BLaER1 (cell line): Measurements from ENCODE around the gene YWHAG.
"Not testable (repeated sequence)": the region's sequence is repeated elsewhere in the genome, so short reads cannot be mapped to it uniquely, and the experiment has no call there.

ENCODE experiments used
- H3K27ac ChIP-seq: shearing (Covaris generic); formaldehyde crosslinking; 2 replicates; pipeline ENCODE4 v1.8.1; 2022
- H3K27me3 ChIP-seq: shearing (Covaris generic); formaldehyde crosslinking; 2 replicates; pipeline ENCODE4 v1.8.1; 2022
- H3K36me3 ChIP-seq: shearing (Covaris generic); formaldehyde crosslinking; 2 replicates; pipeline ENCODE4 v1.8.1; 2022
- H3K4me1 ChIP-seq: shearing (Covaris generic); formaldehyde crosslinking; 2 replicates; pipeline ENCODE4 v1.8.1; 2022
- H3K4me2 ChIP-seq: shearing (Covaris generic); formaldehyde crosslinking; 2 replicates; pipeline ENCODE4 v1.8.1; 2022
- H3K4me3 ChIP-seq: shearing (Covaris generic); formaldehyde crosslinking; 2 replicates; pipeline ENCODE4 v1.8.1; 2022
- H3K9ac ChIP-seq: shearing (Covaris generic); formaldehyde crosslinking; 2 replicates; pipeline ENCODE4 v1.8.1; 2022
- H3K9me3 ChIP-seq: shearing (Covaris generic); formaldehyde crosslinking; 2 replicates; pipeline ENCODE4 v1.8.1; 2022
- H4K20me1 ChIP-seq: shearing (Covaris generic); formaldehyde crosslinking; 2 replicates; pipeline ENCODE4 v1.8.1; 2022
- Cebpa-rat ChIP-seq: shearing (Covaris generic); IDR thresholded peaks from 2 replicates; pipeline ENCODE4 v1.8.1; 2022

The YWHAG gene

DNA sequence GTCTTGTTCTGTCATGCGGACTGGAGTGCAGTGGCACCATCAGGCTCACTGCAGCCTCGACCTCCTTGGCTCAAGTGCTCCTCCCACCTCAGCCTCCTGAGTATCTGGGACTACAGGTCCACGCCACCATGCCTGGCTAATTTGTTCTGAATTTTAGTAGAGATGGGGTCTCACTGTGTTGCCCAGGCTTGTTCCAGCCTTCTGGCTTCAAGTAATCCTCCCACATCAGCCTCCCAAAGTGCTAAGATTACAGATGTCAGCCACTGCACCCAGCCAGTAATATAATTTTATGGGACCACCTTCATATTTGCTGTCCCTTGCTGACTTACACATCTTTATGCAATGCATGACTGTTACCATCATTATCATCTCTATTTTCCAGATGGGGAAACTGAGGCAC is 57.8 kb downstream of the YWHAG start:
- Histone ChIP-seq H3K9ac (no peak overlapping the region), H3K4me2 (no peak overlapping the region), H3K4me3 (no peak overlapping the region), H3K9me3 (no peaks in the 10 kb centered on the region), H3K36me3 (peaks cover 11% of the 10 kb centered on the region), H4K20me1 (0 out of 2 replicates have a peak, but pooled peaks cover 7% of the 10 kb centered on the region), H3K27ac (no peak overlapping the region), H3K27me3 (no peaks in the 10 kb centered on the region), H3K4me1 (peaks cover 55% of the 10 kb centered on the region)
- no peak for TF ChIP-seq Cebpa-rat

DNA sequence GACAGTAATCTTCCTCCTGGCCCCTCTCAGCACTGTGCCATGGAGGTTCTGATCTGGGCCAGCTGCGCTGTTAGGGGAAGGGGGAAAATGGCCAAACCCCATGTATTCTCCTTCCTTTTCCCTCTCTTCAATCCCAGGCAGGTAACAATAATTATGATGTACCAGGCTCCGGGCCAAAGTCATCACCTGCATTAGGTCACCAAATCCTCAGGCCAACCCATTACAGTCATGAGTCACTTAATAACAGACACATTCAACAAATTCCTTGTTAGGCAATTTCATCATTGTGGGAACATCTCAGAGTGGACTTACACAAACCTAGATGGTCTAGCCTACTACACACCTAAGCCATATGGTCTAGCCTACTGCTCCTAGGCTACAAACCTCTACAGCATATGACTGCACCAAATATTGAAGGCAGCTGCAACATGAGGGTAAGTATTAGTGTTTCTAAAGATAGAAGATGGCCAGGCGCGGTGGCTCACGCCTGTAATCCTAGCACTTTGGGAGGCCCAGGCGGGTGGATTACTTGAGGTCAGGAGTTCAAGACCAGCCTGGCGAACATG is 58.5 kb downstream of the YWHAG start:
- H3K27ac ChIP-seq = no peak overlapping the region

DNA sequence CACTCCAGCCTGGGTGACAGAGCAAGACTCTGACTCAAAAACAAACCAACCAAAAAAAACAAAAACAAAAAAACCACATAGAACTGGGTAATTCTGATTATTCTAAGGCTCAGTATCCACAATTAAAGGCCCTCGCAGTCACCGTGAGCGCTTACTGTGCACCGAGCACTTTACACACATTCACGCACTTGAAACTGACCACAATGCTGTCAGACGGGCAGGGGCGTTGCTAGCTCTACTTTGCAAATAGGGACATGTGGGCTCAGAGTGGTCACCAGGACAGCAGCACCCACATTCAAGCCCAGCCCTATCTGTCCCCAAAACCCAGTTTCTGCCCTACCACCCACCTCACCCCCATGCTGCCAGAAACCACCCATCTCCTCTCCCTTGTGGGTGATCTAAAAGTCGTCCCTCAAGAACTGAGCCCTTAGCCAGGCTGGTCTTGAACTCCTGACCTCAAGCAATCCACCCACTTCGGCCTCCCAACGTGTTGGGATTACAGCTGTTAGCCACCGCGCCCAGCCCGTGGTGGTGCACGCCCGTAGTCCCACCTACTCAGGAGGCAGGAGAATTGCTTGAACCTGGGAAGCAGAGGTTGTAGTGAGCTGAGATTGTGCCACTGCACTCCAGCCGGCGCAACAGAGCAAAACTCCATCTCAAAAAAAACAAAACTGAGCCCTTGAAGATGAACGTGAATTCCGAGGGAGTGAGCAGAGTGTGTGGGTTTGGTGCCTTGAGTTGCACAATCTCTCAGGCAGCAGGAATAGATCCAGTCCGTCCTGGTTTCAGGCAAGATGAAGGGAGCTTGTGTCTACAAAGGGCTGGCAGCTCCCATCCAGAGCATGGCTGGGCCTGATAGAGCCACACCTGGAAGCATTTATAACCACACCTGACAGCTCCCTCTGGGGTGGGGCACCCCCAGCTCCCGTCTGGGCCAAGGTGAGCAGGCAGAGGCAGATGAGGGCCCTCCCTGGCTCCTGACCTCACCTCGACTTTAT is 61.7 kb downstream of the YWHAG start:
- H3K27me3 ChIP-seq = no peaks in the 10 kb centered on the region
- peak overlapping the region; percentile 9; the same call in 1 of the 2 replicates for H3K4me2 ChIP-seq
- no peak overlapping the region for H3K9ac ChIP-seq
- no peak for TF ChIP-seq Cebpa-rat
- 0 out of 2 replicates have a peak overlapping the region, but pooled peaks have one; percentile 13 for H3K27ac ChIP-seq
- no peaks in the 10 kb centered on the region for H4K20me1 ChIP-seq
- no peak overlapping the region for H3K4me3 ChIP-seq
- peaks cover 76% of the 10 kb centered on the region for H3K4me1 ChIP-seq
- no peaks in the 10 kb centered on the region for H3K36me3 ChIP-seq
- H3K9me3 ChIP-seq = no peaks in the 10 kb centered on the region

More for the DNA sequence above, 58.5 kb downstream of the YWHAG start:
- Histone ChIP-seq H3K4me1 (peaks cover 62% of the 10 kb centered on the region), H4K20me1 (0 out of 2 replicates have a peak, but pooled peaks cover 7% of the 10 kb centered on the region), H3K4me2 (no peak overlapping the region), H3K4me3 (no peak overlapping the region), H3K27me3 (no peaks in the 10 kb centered on the region), H3K9ac (no peak overlapping the region), H3K9me3 (no peaks in the 10 kb centered on the region), H3K36me3 (peaks cover 11% of the 10 kb centered on the region)
- no peak for TF ChIP-seq Cebpa-rat

DNA sequence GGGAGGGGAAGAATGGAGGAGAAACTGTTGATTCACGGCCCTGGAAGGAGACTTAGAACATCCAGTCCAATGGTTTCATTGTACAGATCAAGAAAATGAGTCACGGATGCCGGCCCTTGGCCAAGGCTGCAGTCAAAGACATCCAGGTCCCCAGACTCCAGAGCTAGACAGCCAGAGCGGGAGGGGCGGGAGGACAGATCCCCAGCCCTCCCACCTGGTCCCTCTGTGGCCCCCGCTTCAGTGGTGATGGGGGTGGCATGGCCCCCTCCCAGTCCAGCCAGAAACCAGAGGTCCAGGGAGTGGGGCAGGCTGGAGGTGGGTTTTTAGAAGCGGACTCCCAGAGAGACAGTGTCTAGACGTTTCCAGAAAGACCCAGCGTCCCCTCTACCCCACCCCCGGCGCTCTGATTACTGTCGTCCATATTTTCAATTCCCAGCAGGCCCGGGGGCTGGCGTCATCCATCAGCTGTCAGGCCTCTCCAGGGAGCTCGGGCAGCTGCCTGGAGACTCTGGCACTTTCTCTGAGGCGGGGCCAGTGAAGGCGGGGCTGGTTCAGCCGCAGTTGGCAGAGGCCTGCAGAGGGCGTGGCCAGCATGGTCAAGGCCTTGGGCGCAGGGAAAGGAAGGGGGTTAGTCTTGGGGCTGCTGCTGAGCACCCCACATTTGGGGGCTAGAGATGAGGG is 64.3 kb downstream of the YWHAG start:
- H3K9ac ChIP-seq = peak overlapping the region; percentile 64

DNA sequence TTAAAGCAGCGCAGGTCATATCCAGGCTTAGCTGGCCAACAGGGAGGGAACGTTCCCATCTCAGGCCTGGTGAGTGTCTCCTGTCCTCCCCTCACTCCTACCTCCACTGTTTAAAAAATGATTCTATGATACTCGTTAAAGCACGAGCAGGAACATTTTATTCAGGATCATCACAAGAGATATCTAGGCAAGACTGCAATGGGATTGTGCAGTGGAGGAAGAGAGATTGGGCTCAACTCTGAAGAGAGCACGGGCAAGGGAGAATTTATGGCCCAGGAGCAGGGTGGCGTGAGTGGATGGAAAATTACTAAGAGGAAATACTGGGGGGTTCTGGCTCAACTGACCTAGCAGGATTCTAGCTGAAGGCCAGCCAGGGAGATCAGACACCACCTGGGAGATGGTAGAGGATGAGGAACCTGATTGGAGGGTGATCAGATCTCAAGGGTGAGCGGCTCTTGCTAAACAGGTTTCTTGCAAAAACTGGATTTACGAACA is 65.3 kb downstream of the YWHAG start:
- Histone ChIP-seq H3K4me1 (peaks cover 86% of the 10 kb centered on the region), H3K27ac (peak overlapping the region; percentile 82), H3K4me2 (peak overlapping the region; percentile 98), H3K9ac (no peak overlapping the region), H4K20me1 (no peaks in the 10 kb centered on the region), H3K27me3 (no peaks in the 10 kb centered on the region), H3K36me3 (no peaks in the 10 kb centered on the region), H3K4me3 (no peak overlapping the region), H3K9me3 (no peaks in the 10 kb centered on the region)
- no peak for TF ChIP-seq Cebpa-rat

More for the DNA sequence above, 64.3 kb downstream of the YWHAG start:
- H3K9me3 ChIP-seq = no peaks in the 10 kb centered on the region
- H3K27ac ChIP-seq = peak overlapping the region; percentile 82
- H3K4me3 ChIP-seq = peak overlapping the region; percentile 61
- H3K4me1 ChIP-seq = peaks cover 87% of the 10 kb centered on the region
- H4K20me1 ChIP-seq = no peaks in the 10 kb centered on the region
- H3K36me3 ChIP-seq = no peaks in the 10 kb centered on the region
- peak overlapping the region; percentile 98 for H3K4me2 ChIP-seq
- H3K27me3 ChIP-seq = no peaks in the 10 kb centered on the region
- no peak for TF ChIP-seq Cebpa-rat

DNA sequence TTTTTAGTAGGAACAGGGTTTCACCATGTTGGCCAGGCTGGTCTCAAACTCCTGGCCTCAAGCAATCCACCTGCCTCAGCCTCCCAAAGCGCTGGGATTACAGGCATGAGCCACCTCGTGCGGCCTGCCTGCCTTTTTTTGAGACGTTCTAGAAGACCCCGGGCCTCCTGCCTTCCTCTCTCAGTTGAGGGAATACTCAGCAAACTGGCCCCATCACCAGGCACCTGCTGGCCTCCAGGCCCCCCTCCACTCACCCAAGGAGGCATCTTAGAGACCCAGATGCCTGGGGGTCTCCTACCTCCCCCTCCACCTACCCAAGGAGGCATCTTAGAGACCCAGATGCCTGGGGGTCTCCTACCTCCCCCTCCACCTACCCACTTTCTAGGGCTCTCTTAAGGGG is 65.9 kb downstream of the YWHAG start:
- H3K4me1 ChIP-seq = peaks cover 86% of the 10 kb centered on the region
- H3K9ac ChIP-seq, H3K4me3 ChIP-seq, H3K36me3 ChIP-seq, H3K9me3 ChIP-seq, H4K20me1 ChIP-seq, H3K27me3 ChIP-seq: not testable (repeated sequence)
- H3K4me2 ChIP-seq = peak overlapping the region; percentile 98
- H3K27ac ChIP-seq = peak overlapping the region; percentile 82

DNA sequence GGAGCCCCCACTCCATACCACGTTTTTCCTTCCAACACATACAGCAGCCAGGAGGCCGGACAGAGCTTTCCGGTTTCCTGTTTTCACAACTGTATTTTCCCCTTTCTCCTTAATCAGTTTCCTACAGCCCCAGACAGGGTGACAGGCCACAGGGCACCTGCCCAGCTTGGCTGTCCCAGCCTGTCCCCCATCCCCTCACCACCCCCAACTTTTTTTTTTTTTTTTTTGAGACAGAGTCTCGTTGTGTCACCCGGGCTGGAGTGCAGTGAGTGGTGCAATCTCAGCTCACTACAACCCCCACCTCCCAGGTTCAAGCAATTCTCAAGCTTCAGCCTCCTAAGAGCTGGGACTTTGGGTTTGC is 66.6 kb downstream of the YWHAG start:
- Histone ChIP-seq H3K4me3 (peak overlapping the region; percentile 56), H3K27me3 (no peaks in the 10 kb centered on the region), H3K27ac (peak overlapping the region; percentile 82), H3K9ac (peak overlapping the region; percentile 71), H3K4me2 (peak overlapping the region; percentile 98), H3K36me3 (no peaks in the 10 kb centered on the region), H4K20me1 (no peaks in the 10 kb centered on the region), H3K9me3 (no peaks in the 10 kb centered on the region), H3K4me1 (peaks cover 90% of the 10 kb centered on the region)
- peak; percentile 57; the same call in 1 of the 2 replicates for TF ChIP-seq Cebpa-rat

DNA sequence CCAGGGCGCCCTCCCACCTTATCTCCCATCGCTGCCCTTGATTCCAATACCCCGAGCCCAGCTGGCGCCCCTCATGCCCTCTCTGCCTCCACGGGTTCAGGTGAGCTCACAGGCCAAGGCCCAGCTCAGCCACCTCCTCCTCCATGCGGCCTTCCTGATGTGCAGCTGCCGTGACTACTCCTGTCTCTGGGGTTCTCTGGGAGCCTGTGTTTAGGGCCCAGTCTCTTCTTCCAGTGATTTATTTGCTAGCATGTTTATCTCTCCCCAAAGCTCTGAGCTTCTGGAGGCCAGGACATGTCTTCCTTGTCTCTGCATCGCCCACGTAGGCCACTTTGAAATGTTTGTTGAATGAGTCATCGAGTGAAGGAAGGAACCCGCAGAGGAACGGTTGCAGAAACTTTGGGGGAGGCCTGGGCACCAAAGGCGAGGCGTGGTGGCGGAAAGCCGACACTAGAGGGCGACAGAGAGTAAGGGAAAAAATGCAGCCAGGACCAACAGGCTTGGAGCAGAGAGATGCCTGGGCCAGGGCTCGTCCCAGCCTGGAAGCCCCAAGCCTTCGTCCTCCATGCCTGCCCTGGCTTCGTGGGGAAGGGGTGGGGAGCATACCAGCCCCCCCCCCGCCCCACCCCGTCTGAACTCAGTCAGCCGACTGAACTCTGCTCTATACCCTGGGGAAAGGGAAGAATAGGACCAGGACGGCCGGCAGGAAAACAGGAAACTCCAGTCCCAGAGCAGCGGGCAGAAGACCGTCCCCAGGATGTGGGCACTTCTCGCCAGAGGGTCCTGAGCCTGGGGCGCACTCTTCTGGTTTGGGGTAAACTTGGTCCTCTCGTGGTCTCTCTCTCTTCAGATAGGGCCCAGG is 67.2 kb downstream of the YWHAG start:
- H4K20me1 ChIP-seq = no peaks in the 10 kb centered on the region
- H3K4me3 ChIP-seq = peak overlapping the region; percentile 56
- peaks cover 90% of the 10 kb centered on the region for H3K4me1 ChIP-seq
- H3K36me3 ChIP-seq = no peaks in the 10 kb centered on the region
- H3K9ac ChIP-seq = peak overlapping the region; percentile 71
- no peak for TF ChIP-seq Cebpa-rat
- H3K27me3 ChIP-seq = no peaks in the 10 kb centered on the region
- peak overlapping the region; percentile 98 for H3K4me2 ChIP-seq
- H3K27ac ChIP-seq = peak overlapping the region; percentile 82
- no peaks in the 10 kb centered on the region for H3K9me3 ChIP-seq

DNA sequence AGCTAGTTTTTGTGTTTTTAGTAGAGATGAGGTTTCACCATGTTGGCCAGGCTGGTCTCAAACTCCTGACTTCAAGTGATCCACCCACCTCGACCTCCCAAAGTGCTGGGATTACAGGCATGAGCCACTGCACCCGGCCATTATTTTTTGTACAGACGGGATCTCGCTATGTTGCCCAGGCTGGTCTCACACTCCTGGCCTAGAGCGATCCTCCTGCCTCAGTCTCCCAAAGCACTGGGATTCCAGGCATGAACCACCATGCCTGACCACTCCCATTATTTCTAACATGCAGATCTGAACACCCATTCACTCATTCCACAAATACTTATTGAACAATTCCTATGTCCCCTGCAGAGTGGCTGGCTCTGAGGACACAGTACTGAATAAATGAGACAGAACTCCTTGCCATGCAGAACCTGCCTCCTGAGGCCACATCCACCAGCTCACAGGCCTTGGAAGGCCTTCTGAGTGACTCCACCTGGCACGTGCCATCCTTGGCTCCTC is 67.9 kb downstream of the YWHAG start:
- Histone ChIP-seq H3K27ac (peak overlapping the region; percentile 82), H3K4me2 (peak overlapping the region; percentile 98), H3K9ac (peak overlapping the region; percentile 71; the same call in 1 of the 2 replicates)

More for the DNA sequence above, 67.9 kb downstream of the YWHAG start:
- H3K4me3 ChIP-seq, H3K36me3 ChIP-seq, H3K27me3 ChIP-seq, H4K20me1 ChIP-seq, H3K9me3 ChIP-seq: not testable (repeated sequence)
- peaks cover 90% of the 10 kb centered on the region for H3K4me1 ChIP-seq
